ENCODE results near the gene IQSEC3. TPM values are rescaled to one million over a fixed set of nuclear protein-coding genes. Genes with fewer than 3 reads are reported as not detected.

IQSEC3 gene
- total and polyA plus RNA-seq, 10 of the 15 experiments (the other 5 are each of a cell fraction or from before 2014, with no cell fraction given): not detected

DNA sequence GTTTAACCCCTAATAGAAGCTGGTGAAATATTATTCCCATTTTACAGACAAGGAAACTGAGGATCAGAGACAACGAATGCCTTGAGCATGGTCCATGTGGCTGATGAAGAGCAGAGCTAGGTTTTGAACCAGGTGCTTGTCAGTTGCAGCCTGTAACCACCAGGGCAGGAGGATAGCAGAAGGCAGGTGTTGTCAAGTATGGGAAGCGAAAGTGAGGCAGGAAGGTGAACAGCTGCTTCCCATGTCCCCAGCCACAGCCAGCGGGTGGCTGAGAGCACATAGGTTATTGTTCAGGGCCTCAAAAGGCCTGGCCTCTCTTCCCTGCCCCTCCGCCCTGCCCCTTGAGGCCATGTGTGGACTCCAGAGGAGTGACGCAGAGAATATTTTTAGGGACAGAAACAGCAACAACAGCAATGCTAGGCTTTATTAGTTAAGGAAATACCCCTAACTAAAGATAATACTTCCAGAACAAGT is 39.6 kb downstream of the IQSEC3 start (continued):
- no peak for TF ChIP-seq PKNOX1 (IDR thresholded peaks at IDR 0.05)
- TF ChIP-seq ZNF24 (IDR thresholded peaks at IDR 0.05): no peak
- TF ChIP-seq ZNF622 (IDR thresholded peaks at IDR 0.05): no peak
- no peak for TF ChIP-seq CEBPB (IDR thresholded peaks at IDR 0.05; ENCODE audit: borderline replicate concordance in 1 of 2, low read depth in 2 of 2, low read length in 2 of 2)
- peak; percentile 99 for TF ChIP-seq TCF12 (IDR thresholded peaks at IDR 0.05; ENCODE audit: low read depth, low read length)
- TF ChIP-seq, protein P1, sequence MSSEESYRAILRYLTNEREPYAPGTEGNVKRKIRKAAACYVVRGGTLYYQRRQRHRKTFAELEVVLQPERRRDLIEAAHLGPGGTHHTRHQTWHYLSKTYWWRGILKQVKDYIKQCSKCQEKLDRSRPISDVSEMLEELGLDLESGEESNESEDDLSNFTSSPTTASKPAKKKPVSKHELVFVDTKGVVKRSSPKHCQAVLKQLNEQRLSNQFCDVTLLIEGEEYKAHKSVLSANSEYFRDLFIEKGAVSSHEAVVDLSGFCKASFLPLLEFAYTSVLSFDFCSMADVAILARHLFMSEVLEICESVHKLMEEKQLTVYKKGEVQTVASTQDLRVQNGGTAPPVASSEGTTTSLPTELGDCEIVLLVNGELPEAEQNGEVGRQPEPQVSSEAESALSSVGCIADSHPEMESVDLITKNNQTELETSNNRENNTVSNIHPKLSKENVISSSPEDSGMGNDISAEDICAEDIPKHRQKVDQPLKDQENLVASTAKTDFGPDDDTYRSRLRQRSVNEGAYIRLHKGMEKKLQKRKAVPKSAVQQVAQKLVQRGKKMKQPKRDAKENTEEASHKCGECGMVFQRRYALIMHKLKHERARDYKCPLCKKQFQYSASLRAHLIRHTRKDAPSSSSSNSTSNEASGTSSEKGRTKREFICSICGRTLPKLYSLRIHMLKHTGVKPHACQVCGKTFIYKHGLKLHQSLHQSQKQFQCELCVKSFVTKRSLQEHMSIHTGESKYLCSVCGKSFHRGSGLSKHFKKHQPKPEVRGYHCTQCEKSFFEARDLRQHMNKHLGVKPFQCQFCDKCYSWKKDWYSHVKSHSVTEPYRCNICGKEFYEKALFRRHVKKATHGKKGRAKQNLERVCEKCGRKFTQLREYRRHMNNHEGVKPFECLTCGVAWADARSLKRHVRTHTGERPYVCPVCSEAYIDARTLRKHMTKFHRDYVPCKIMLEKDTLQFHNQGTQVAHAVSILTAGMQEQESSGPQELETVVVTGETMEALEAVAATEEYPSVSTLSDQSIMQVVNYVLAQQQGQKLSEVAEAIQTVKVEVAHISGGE (CRISPR knock-in tag; IDR thresholded peaks at IDR 0.05): no peak
- TF ChIP-seq EGR1 (IDR thresholded peaks at IDR 0.05; ENCODE audit: borderline replicate concordance in 1 of 2, low read depth in 2 of 2, low read length in 2 of 2): no peak
- TF ChIP-seq POU2F2 (IDR thresholded peaks at IDR 0.05; ENCODE audit: borderline replicate concordance, low read depth, low read length): no peak
- TF ChIP-seq, protein P2, sequence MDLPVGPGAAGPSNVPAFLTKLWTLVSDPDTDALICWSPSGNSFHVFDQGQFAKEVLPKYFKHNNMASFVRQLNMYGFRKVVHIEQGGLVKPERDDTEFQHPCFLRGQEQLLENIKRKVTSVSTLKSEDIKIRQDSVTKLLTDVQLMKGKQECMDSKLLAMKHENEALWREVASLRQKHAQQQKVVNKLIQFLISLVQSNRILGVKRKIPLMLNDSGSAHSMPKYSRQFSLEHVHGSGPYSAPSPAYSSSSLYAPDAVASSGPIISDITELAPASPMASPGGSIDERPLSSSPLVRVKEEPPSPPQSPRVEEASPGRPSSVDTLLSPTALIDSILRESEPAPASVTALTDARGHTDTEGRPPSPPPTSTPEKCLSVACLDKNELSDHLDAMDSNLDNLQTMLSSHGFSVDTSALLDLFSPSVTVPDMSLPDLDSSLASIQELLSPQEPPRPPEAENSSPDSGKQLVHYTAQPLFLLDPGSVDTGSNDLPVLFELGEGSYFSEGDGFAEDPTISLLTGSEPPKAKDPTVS (IDR thresholded peaks at IDR 0.05; ENCODE audit: low read depth, low read length): no peak
- TF ChIP-seq BRCA1 (IDR thresholded peaks at IDR 0.05; ENCODE audit: low read depth, low read length): no peak
- TF ChIP-seq CTCF (IDR thresholded peaks at IDR 0.05 in 2 of 3, conservative IDR thresholded peaks at IDR 0.05 in 1 of 3; ENCODE audit: control insufficient read depth in 2 of 3, extremely low read depth in 1 of 3, insufficient read depth in 1 of 3, low read depth in 3 of 3, low read length in 3 of 3): peak in 2 of 3 experiments; percentile 53 to 58; a peak in 5 of 6 replicates
- TF ChIP-seq MTA2 (IDR thresholded peaks at IDR 0.05; ENCODE audit: low read depth): no peak
- 0 out of 4 replicates have a peak, but pooled peaks of 1 of the 2 experiments have one; percentile 2 for TF ChIP-seq SRF (IDR thresholded peaks at IDR 0.05; ENCODE audit: low read depth in 2 of 2, low read length in 2 of 2)
- no peak for TF ChIP-seq RCOR1 (conservative IDR thresholded peaks at IDR 0.05; ENCODE audit: low read depth, low read length)
- no peak for TF ChIP-seq RAD21 (IDR thresholded peaks at IDR 0.05; ENCODE audit: insufficient read depth, low read depth, low read length)
- TF ChIP-seq SMC3 (IDR thresholded peaks at IDR 0.05; ENCODE audit: borderline replicate concordance, low read length): no peak; the same call in 1 of the 2 replicates
- no peak for TF ChIP-seq STAT3 (IDR thresholded peaks at IDR 0.05; ENCODE audit: low read depth, low read length)
- TF ChIP-seq, protein P3, sequence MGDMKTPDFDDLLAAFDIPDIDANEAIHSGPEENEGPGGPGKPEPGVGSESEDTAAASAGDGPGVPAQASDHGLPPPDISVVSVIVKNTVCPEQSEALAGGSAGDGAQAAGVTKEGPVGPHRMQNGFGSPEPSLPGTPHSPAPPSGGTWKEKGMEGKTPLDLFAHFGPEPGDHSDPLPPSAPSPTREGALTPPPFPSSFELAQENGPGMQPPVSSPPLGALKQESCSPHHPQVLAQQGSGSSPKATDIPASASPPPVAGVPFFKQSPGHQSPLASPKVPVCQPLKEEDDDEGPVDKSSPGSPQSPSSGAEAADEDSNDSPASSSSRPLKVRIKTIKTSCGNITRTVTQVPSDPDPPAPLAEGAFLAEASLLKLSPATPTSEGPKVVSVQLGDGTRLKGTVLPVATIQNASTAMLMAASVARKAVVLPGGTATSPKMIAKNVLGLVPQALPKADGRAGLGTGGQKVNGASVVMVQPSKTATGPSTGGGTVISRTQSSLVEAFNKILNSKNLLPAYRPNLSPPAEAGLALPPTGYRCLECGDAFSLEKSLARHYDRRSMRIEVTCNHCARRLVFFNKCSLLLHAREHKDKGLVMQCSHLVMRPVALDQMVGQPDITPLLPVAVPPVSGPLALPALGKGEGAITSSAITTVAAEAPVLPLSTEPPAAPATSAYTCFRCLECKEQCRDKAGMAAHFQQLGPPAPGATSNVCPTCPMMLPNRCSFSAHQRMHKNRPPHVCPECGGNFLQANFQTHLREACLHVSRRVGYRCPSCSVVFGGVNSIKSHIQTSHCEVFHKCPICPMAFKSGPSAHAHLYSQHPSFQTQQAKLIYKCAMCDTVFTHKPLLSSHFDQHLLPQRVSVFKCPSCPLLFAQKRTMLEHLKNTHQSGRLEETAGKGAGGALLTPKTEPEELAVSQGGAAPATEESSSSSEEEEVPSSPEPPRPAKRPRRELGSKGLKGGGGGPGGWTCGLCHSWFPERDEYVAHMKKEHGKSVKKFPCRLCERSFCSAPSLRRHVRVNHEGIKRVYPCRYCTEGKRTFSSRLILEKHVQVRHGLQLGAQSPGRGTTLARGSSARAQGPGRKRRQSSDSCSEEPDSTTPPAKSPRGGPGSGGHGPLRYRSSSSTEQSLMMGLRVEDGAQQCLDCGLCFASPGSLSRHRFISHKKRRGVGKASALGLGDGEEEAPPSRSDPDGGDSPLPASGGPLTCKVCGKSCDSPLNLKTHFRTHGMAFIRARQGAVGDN (IDR thresholded peaks at IDR 0.05): peak; percentile 42; the same call in 1 of the 2 replicates
